HepG2 (cell line): ENCODE results near the gene CBY1. TPM values are rescaled to one million over a fixed set of nuclear protein-coding genes. Genes with fewer than 3 reads are reported as not detected.
A peak's percentile ranks its signal among the peaks of the same experiment; 100 is the strongest.

ENCODE experiments used
- ATF3 ChIP-seq: sonication (generic); formaldehyde crosslinking; IDR thresholded peaks from 2 replicates; pipeline ENCODE4 v1.4.0; 2020; ENCODE audit warnings: missing genetic modification reagents
- ATF7-NPFF ChIP-seq: sonication (generic); formaldehyde crosslinking; IDR thresholded peaks from 2 replicates; pipeline ENCODE4 v1.8.1; 2023; ENCODE audit warnings: mild to moderate bottlenecking, low read depth, missing genetic modification reagents, moderate library complexity
- BORCS8-MEF2B ChIP-seq: sonication (generic); formaldehyde crosslinking; IDR thresholded peaks from 2 replicates; pipeline ENCODE4 v1.8.0; 2022; ENCODE audit warnings: mild to moderate bottlenecking, missing genetic modification reagents
- CTCF ChIP-seq: sonication (generic); formaldehyde crosslinking; IDR thresholded peaks from 2 replicates; pipeline ENCODE4 v1.5.0; 2020; ENCODE audit warnings: mild to moderate bottlenecking, missing genetic modification reagents, moderate library complexity
- ELF1 ChIP-seq: sonication (generic); formaldehyde crosslinking; IDR thresholded peaks from 2 replicates; pipeline ENCODE4 v1.4.0; 2020; ENCODE audit warnings: missing genetic modification reagents
- FOSL1 ChIP-seq: sonication (generic); formaldehyde crosslinking; IDR thresholded peaks from 2 replicates; pipeline ENCODE4 v1.9.0; 2021; ENCODE audit warnings: missing genetic modification reagents, borderline replicate concordance
- FOXP1 ChIP-seq, 2 experiments: fragments of 450-650 bp in 1 of 2; IDR thresholded peaks; 2 replicates each; pipeline ENCODE4 v1.6.1; 2017 to 2018; ENCODE audit warnings: antibody characterized with exemption in 1 of 2
- HDAC2 ChIP-seq: sonication (generic); formaldehyde crosslinking; IDR thresholded peaks from 2 replicates; pipeline ENCODE4 v1.4.0; 2020; ENCODE audit warnings: missing genetic modification reagents
- HMG20A ChIP-seq: IDR thresholded peaks from 2 replicates; pipeline ENCODE4 v1.6.1; 2016; ENCODE audit warnings: borderline replicate concordance
- HOXA3 ChIP-seq: sonication (generic); formaldehyde crosslinking; IDR thresholded peaks from 2 replicates; pipeline ENCODE4 v1.5.0; 2020; ENCODE audit warnings: missing genetic modification reagents
- ISL2 ChIP-seq: sonication (generic); formaldehyde crosslinking; IDR thresholded peaks from 2 replicates; pipeline ENCODE4 v1.5.0; 2020; ENCODE audit warnings: missing genetic modification reagents
- MXI1 ChIP-seq: IDR thresholded peaks from 3 replicates; pipeline ENCODE4 v1.6.1; 2012; ENCODE audit warnings: low read depth, low read length, inconsistent platforms, borderline replicate concordance
- PRDM15 ChIP-seq: sonication (generic); formaldehyde crosslinking; IDR thresholded peaks from 2 replicates; pipeline ENCODE4 v1.4.0; 2020; ENCODE audit warnings: missing genetic modification reagents
- TBX3 ChIP-seq: fragments of 450-650 bp; IDR thresholded peaks from 2 replicates; pipeline ENCODE4 v1.6.1; 2017; ENCODE audit warnings: antibody characterized with exemption, mild to moderate bottlenecking, inconsistent platforms, borderline replicate concordance
- ZBTB8A ChIP-seq: sonication (generic); formaldehyde crosslinking; IDR thresholded peaks from 2 replicates; pipeline ENCODE4 v1.4.0; 2020; ENCODE audit warnings: mild to moderate bottlenecking, low read depth, missing genetic modification reagents, borderline replicate concordance
- ZNF296 ChIP-seq: sonication (generic); formaldehyde crosslinking; conservative IDR thresholded peaks from 2 replicates; pipeline ENCODE4 v1.5.0; 2020; ENCODE audit warnings: mild to moderate bottlenecking, missing genetic modification reagents
- ZNF549 ChIP-seq: sonication (generic); formaldehyde crosslinking; IDR thresholded peaks from 2 replicates; pipeline ENCODE4 v1.5.0; 2020; ENCODE audit warnings: missing genetic modification reagents
- ZNF570 ChIP-seq: sonication (generic); formaldehyde crosslinking; IDR thresholded peaks from 2 replicates; pipeline ENCODE4 v1.4.0; 2020; ENCODE audit warnings: mild to moderate bottlenecking, missing genetic modification reagents, borderline replicate concordance
- ZNF792 ChIP-seq: IDR thresholded peaks from 2 replicates; pipeline ENCODE4 v1.6.1; 2016
- polyA plus RNA-seq, 8 experiments: library from polyadenylated mRNA; depleted of rRNA in 3 of 8; stranded (reverse) in 7 of 8; unstranded in 1 of 8; fragments of >200 nt; fragmentation: Illumina TruSeq in 4 of 8; extraction: Trizol in 4 of 8; gene quantifications; 2 replicates each; pipeline versions ENCODE4 v1.2.1 to v1.2.3, GENCODE V29; 2011 to 2016; ENCODE audit warnings: low read depth in 4 of 8, missing spikeins in 1 of 8, mixed read lengths in 1 of 8; ENCODE audit not compliant: insufficient read depth in 1 of 8
- total RNA-seq, 5 experiments: library from RNA; depleted of rRNA; stranded (reverse); fragments of >200 nt; fragmentation: Illumina TruSeq; extraction: Trizol; gene quantifications; 2 replicates each; pipeline ENCODE4 v1.2.3, GENCODE V29; 2016; ENCODE audit warnings: low read depth in 1 of 5
- TF ChIP-seq, protein P1 (sequence below): sonication (generic); formaldehyde crosslinking; IDR thresholded peaks from 2 replicates; pipeline ENCODE4 v1.4.0; 2020; ENCODE audit warnings: missing genetic modification reagents

Gene CBY1
- total and polyA plus RNA-seq, 2 of the 13 experiments (the other 11 are each of a cell fraction or from before 2014, with no cell fraction given): 19.7 to 20.3 TPM

GRCh38 chr22:38707346-38707745, 50.9 kb downstream of the CBY1 start (continued):
- TF ChIP-seq, protein P1, sequence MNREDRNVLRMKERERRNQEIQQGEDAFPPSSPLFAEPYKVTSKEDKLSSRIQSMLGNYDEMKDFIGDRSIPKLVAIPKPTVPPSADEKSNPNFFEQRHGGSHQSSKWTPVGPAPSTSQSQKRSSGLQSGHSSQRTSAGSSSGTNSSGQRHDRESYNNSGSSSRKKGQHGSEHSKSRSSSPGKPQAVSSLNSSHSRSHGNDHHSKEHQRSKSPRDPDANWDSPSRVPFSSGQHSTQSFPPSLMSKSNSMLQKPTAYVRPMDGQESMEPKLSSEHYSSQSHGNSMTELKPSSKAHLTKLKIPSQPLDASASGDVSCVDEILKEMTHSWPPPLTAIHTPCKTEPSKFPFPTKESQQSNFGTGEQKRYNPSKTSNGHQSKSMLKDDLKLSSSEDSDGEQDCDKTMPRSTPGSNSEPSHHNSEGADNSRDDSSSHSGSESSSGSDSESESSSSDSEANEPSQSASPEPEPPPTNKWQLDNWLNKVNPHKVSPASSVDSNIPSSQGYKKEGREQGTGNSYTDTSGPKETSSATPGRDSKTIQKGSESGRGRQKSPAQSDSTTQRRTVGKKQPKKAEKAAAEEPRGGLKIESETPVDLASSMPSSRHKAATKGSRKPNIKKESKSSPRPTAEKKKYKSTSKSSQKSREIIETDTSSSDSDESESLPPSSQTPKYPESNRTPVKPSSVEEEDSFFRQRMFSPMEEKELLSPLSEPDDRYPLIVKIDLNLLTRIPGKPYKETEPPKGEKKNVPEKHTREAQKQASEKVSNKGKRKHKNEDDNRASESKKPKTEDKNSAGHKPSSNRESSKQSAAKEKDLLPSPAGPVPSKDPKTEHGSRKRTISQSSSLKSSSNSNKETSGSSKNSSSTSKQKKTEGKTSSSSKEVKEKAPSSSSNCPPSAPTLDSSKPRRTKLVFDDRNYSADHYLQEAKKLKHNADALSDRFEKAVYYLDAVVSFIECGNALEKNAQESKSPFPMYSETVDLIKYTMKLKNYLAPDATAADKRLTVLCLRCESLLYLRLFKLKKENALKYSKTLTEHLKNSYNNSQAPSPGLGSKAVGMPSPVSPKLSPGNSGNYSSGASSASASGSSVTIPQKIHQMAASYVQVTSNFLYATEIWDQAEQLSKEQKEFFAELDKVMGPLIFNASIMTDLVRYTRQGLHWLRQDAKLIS (CRISPR knock-in tag): no peak
- TF ChIP-seq HDAC2 (CRISPR knock-in tag) (peak; percentile 59), ELF1 (CRISPR knock-in tag) (peak; percentile 64), BORCS8-MEF2B (CRISPR knock-in tag) (no peak), CTCF (no peak), ZNF549 (CRISPR knock-in tag) (no peak), ISL2 (CRISPR knock-in tag) (no peak), ZNF792 (CRISPR knock-in tag) (peak; percentile 35; the same call in 1 of the 2 replicates), TBX3 (no peak), ZNF296 (CRISPR knock-in tag) (no peak), ATF3 (CRISPR knock-in tag) (peak; percentile 86), PRDM15 (CRISPR knock-in tag) (no peak), ATF7-NPFF (no peak), ZNF570 (no peak), HMG20A (CRISPR knock-in tag) (peak; percentile 53; the same call in 1 of the 2 replicates), FOSL1 (CRISPR knock-in tag) (peak; percentile 77; the same call in 1 of the 2 replicates), ZBTB8A (CRISPR knock-in tag) (no peak), MXI1 (peak; percentile 91; the same call in 1 of the 3 replicates), HOXA3 (no peak), FOXP1 (IDR thresholded peaks at IDR 0.05) (no peak), FOXP1 (CRISPR knock-in tag; IDR thresholded peaks at IDR 0.05) (peak; percentile 83)
